Activated T-cell treated with anti-CD3 and anti-CD28 coated beads for 24 hours (primary cell): ENCODE results near the gene LCK.

Experiments
- DNase-seq: peaks from one replicate; pipeline ENCODE4 v3.0.0-alpha.2; 2020; ENCODE audit warnings: low read depth

The LCK gene

GRCh38 chr1:32327204-32327603 is 76.1 kb downstream of the LCK start:
- DNase-seq = no peak

- DNase-seq = no peak
Observed at GRCh38 chr1:32329931-32330466, 78.9 kb downstream of the LCK start.

- no peak for DNase-seq
Observed at GRCh38 chr1:32330558-32331151, 79.6 kb downstream of the LCK start.

- no peak for DNase-seq
Observed at GRCh38 chr1:32331549-32331948, 80.5 kb downstream of the LCK start.

- DNase-seq = no peak
Observed at GRCh38 chr1:32332290-32333079, 81.4 kb downstream of the LCK start.

GRCh38 chr1:32333251-32333963 is 82.3 kb downstream of the LCK start:
- DNase-seq = no peak

GRCh38 chr1:32334274-32334861 is 83.3 kb downstream of the LCK start:
- no peak for DNase-seq

- DNase-seq = peak; percentile 45
Observed at GRCh38 chr1:32334864-32335534, 83.9 kb downstream of the LCK start.

GRCh38 chr1:32335535-32335789 is 84.4 kb downstream of the LCK start:
- DNase-seq = no peak
